HepG2 (cell line): ENCODE results near the gene CHTF8. TPM values are rescaled to one million over a fixed set of nuclear protein-coding genes. Genes with fewer than 3 reads are reported as not detected.

ENCODE experiments used
- ATAD3A ChIP-seq: sonication (generic); formaldehyde crosslinking; IDR thresholded peaks from 2 replicates; pipeline ENCODE4 v1.4.0; 2020; ENCODE audit warnings: missing genetic modification reagents
- FOXM1 ChIP-seq: sonication (generic); formaldehyde crosslinking; IDR thresholded peaks from 2 replicates; pipeline ENCODE4 v1.5.0; 2020; ENCODE audit warnings: missing genetic modification reagents
- HDAC1 ChIP-seq: sonication (generic); formaldehyde crosslinking; IDR thresholded peaks from 2 replicates; pipeline ENCODE4 v1.5.1; 2020; ENCODE audit warnings: mild to moderate bottlenecking, missing genetic modification reagents
- KDM3A ChIP-seq: IDR thresholded peaks from 2 replicates; pipeline ENCODE4 v1.6.1; 2018; ENCODE audit warnings: low read depth, missing compliant biosample characterization
- MATR3 ChIP-seq: sonication (generic); formaldehyde crosslinking; IDR thresholded peaks from 2 replicates; pipeline ENCODE4 v1.4.0; 2020; ENCODE audit warnings: missing genetic modification reagents
- PPARG ChIP-seq: conservative IDR thresholded peaks from 2 replicates; pipeline ENCODE4 v1.6.1; 2016; ENCODE audit warnings: missing biosample characterization, missing genetic modification reagents
- RBAK ChIP-seq: sonication (generic); formaldehyde crosslinking; IDR thresholded peaks from 2 replicates; pipeline ENCODE4 v1.5.1; 2020; ENCODE audit warnings: mild to moderate bottlenecking, missing genetic modification reagents
- SMAD3 ChIP-seq: sonication (generic); formaldehyde crosslinking; IDR thresholded peaks from 2 replicates; pipeline ENCODE4 v1.4.0; 2020; ENCODE audit warnings: missing genetic modification reagents
- THAP11 ChIP-seq: IDR thresholded peaks from 2 replicates; pipeline ENCODE4 v1.6.1; 2016; ENCODE audit warnings: missing biosample characterization, missing genetic modification reagents
- ZFP36L2 ChIP-seq: sonication (generic); formaldehyde crosslinking; IDR thresholded peaks from 2 replicates; pipeline ENCODE4 v1.4.0; 2020; ENCODE audit warnings: missing genetic modification reagents
- ZMYM3 ChIP-seq: sonication (generic); formaldehyde crosslinking; IDR thresholded peaks from 2 replicates; pipeline ENCODE4 v1.5.1; 2020; ENCODE audit warnings: mild to moderate bottlenecking, missing genetic modification reagents
- ZNF180 ChIP-seq: sonication (generic); formaldehyde crosslinking; IDR thresholded peaks from 2 replicates; pipeline ENCODE4 v1.4.0; 2020; ENCODE audit warnings: low read depth, missing genetic modification reagents, borderline replicate concordance
- ZNF274 ChIP-seq: sonication (generic); formaldehyde crosslinking; IDR thresholded peaks from 2 replicates; pipeline ENCODE4 v1.5.1; 2020; ENCODE audit warnings: mild to moderate bottlenecking, missing genetic modification reagents
- ZNF543 ChIP-seq: sonication (generic); formaldehyde crosslinking; IDR thresholded peaks from 2 replicates; pipeline ENCODE4 v1.4.0; 2020; ENCODE audit warnings: mild to moderate bottlenecking, missing genetic modification reagents
- ZNF761 ChIP-seq: sonication (generic); formaldehyde crosslinking; conservative IDR thresholded peaks from 2 replicates; pipeline ENCODE4 v1.4.0; 2020; ENCODE audit warnings: mild to moderate bottlenecking, missing genetic modification reagents
- polyA plus RNA-seq, 8 experiments: library from polyadenylated mRNA; depleted of rRNA in 3 of 8; stranded (reverse) in 7 of 8; unstranded in 1 of 8; fragments of >200 nt; fragmentation: Illumina TruSeq in 4 of 8; extraction: Trizol in 4 of 8; gene quantifications; 2 replicates each; pipeline versions ENCODE4 v1.2.1 to v1.2.3, GENCODE V29; 2011 to 2016; ENCODE audit warnings: low read depth in 4 of 8, missing spikeins in 1 of 8, mixed read lengths in 1 of 8; ENCODE audit not compliant: insufficient read depth in 1 of 8
- total RNA-seq, 5 experiments: library from RNA; depleted of rRNA; stranded (reverse); fragments of >200 nt; fragmentation: Illumina TruSeq; extraction: Trizol; gene quantifications; 2 replicates each; pipeline ENCODE4 v1.2.3, GENCODE V29; 2016; ENCODE audit warnings: low read depth in 1 of 5
- TF ChIP-seq, protein P1 (sequence below): sonication (generic); formaldehyde crosslinking; IDR thresholded peaks from 2 replicates; pipeline ENCODE4 v1.5.1; 2020; ENCODE audit warnings: missing genetic modification reagents, mild to moderate bottlenecking, borderline replicate concordance
- TF ChIP-seq, protein P2 (sequence below): sonication (generic); formaldehyde crosslinking; IDR thresholded peaks from 2 replicates; pipeline ENCODE4 v1.4.0; 2020; ENCODE audit warnings: missing genetic modification reagents
- TF ChIP-seq, protein P3 (sequence below): sonication (generic); formaldehyde crosslinking; IDR thresholded peaks from 2 replicates; pipeline ENCODE4 v1.9.0; 2021; ENCODE audit warnings: missing genetic modification reagents, mild to moderate bottlenecking, borderline replicate concordance
- TF ChIP-seq, protein P4 (sequence below): sonication (generic); formaldehyde crosslinking; IDR thresholded peaks from 2 replicates; pipeline ENCODE4 v1.4.0; 2020; ENCODE audit warnings: missing genetic modification reagents
- TF ChIP-seq, protein P5 (sequence below): sonication (generic); formaldehyde crosslinking; conservative IDR thresholded peaks from 2 replicates; pipeline ENCODE4 v1.4.0; 2020; ENCODE audit warnings: missing genetic modification reagents

Gene CHTF8
- total and polyA plus RNA-seq, 2 of the 13 experiments (the other 11 are each of a cell fraction or from before 2014, with no cell fraction given), result 37.2 to 67.5 TPM

DNA sequence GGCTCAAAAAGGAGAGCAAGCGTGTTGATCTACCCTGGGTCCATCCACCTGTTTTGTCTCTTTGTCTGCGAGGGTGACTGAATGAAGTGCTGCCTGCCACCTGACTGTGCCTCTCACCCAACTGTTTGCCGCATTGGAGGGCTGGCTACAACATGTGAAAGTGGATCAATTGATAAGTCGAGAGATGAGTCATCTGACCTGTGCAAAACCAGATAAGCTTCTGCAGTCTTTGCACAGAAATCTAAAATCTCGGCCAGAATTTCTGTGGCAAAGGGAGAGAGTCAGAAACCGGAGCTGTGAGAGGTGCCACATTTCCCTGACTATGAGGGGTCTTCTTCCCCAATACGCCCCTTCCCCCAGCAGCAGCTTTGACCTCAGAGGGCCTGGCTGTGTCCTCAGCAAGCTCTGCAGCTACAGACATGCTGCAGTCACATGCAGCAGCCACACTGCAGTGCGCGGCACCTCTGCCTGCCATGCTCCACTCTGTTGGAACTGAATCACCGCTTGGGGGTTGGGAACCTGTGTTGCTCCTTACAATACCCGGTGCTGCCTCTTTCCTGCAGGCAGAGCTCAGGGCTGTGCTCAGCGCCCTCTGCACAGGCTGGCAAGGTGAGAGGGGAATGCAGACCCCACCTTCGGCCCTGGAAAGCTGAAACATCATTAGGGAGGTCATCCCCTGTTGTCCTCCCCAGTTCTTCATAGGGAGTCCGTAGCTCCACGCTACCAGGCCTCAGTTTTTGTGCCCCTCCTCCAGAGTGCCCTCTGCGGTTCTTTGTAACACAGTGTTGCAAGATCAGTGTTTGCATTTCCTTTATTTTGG lies 43.1 kb downstream of the CHTF8 start (continued):
- TF ChIP-seq MATR3 (CRISPR knock-in tag) (no peak), ZFP36L2 (CRISPR knock-in tag) (no peak), PPARG (CRISPR knock-in tag) (no peak), ZMYM3 (peak; percentile 23), SMAD3 (CRISPR knock-in tag) (no peak), HDAC1 (CRISPR knock-in tag) (peak; percentile 73), KDM3A (no peak), ZNF180 (CRISPR knock-in tag) (no peak), ATAD3A (CRISPR knock-in tag) (no peak), ZNF543 (CRISPR knock-in tag) (0 out of 2 replicates have a peak, but pooled peaks have one; percentile 22), ZNF761 (CRISPR knock-in tag) (no peak), THAP11 (CRISPR knock-in tag) (no peak), ZNF274 (peak; percentile 65; the same call in 1 of the 2 replicates), RBAK (CRISPR knock-in tag) (no peak), FOXM1 (CRISPR knock-in tag) (no peak)
- TF ChIP-seq, protein P1, sequence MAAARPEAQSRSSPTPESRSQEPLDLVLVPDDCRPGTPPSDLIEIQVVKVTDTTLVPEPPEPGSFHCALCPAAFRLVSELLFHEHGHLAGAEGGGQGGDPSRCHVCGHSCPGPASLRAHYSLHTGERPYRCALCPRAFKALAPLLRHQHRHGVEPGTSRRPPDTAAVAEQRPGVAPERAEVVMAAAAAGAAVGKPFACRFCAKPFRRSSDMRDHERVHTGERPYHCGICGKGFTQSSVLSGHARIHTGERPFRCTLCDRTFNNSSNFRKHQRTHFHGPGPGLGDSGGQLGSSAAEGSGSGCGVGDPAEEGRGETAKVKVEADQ (CRISPR knock-in tag), result no peak
- TF ChIP-seq, protein P2, sequence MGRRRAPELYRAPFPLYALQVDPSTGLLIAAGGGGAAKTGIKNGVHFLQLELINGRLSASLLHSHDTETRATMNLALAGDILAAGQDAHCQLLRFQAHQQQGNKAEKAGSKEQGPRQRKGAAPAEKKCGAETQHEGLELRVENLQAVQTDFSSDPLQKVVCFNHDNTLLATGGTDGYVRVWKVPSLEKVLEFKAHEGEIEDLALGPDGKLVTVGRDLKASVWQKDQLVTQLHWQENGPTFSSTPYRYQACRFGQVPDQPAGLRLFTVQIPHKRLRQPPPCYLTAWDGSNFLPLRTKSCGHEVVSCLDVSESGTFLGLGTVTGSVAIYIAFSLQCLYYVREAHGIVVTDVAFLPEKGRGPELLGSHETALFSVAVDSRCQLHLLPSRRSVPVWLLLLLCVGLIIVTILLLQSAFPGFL (CRISPR knock-in tag), result no peak
- TF ChIP-seq, protein P3, sequence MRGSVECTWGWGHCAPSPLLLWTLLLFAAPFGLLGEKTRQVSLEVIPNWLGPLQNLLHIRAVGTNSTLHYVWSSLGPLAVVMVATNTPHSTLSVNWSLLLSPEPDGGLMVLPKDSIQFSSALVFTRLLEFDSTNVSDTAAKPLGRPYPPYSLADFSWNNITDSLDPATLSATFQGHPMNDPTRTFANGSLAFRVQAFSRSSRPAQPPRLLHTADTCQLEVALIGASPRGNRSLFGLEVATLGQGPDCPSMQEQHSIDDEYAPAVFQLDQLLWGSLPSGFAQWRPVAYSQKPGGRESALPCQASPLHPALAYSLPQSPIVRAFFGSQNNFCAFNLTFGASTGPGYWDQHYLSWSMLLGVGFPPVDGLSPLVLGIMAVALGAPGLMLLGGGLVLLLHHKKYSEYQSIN (CRISPR knock-in tag), result no peak
- TF ChIP-seq, protein P4, sequence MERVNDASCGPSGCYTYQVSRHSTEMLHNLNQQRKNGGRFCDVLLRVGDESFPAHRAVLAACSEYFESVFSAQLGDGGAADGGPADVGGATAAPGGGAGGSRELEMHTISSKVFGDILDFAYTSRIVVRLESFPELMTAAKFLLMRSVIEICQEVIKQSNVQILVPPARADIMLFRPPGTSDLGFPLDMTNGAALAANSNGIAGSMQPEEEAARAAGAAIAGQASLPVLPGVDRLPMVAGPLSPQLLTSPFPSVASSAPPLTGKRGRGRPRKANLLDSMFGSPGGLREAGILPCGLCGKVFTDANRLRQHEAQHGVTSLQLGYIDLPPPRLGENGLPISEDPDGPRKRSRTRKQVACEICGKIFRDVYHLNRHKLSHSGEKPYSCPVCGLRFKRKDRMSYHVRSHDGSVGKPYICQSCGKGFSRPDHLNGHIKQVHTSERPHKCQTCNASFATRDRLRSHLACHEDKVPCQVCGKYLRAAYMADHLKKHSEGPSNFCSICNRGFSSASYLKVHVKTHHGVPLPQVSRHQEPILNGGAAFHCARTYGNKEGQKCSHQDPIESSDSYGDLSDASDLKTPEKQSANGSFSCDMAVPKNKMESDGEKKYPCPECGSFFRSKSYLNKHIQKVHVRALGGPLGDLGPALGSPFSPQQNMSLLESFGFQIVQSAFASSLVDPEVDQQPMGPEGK (CRISPR knock-in tag), result no peak
- TF ChIP-seq, protein P5, sequence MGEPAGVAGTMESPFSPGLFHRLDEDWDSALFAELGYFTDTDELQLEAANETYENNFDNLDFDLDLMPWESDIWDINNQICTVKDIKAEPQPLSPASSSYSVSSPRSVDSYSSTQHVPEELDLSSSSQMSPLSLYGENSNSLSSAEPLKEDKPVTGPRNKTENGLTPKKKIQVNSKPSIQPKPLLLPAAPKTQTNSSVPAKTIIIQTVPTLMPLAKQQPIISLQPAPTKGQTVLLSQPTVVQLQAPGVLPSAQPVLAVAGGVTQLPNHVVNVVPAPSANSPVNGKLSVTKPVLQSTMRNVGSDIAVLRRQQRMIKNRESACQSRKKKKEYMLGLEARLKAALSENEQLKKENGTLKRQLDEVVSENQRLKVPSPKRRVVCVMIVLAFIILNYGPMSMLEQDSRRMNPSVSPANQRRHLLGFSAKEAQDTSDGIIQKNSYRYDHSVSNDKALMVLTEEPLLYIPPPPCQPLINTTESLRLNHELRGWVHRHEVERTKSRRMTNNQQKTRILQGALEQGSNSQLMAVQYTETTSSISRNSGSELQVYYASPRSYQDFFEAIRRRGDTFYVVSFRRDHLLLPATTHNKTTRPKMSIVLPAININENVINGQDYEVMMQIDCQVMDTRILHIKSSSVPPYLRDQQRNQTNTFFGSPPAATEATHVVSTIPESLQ (CRISPR knock-in tag), result no peak
